GM18858 (cell line): Measurements from ENCODE around the gene PLBD1.

Source experiments
- ATAC-seq: cut with Tn5 transposase; IDR thresholded peaks from one replicate; pipeline ENCODE4 v1.9.1; 2021; ENCODE audit not compliant: unreplicated experiment

The PLBD1 gene

DNA sequence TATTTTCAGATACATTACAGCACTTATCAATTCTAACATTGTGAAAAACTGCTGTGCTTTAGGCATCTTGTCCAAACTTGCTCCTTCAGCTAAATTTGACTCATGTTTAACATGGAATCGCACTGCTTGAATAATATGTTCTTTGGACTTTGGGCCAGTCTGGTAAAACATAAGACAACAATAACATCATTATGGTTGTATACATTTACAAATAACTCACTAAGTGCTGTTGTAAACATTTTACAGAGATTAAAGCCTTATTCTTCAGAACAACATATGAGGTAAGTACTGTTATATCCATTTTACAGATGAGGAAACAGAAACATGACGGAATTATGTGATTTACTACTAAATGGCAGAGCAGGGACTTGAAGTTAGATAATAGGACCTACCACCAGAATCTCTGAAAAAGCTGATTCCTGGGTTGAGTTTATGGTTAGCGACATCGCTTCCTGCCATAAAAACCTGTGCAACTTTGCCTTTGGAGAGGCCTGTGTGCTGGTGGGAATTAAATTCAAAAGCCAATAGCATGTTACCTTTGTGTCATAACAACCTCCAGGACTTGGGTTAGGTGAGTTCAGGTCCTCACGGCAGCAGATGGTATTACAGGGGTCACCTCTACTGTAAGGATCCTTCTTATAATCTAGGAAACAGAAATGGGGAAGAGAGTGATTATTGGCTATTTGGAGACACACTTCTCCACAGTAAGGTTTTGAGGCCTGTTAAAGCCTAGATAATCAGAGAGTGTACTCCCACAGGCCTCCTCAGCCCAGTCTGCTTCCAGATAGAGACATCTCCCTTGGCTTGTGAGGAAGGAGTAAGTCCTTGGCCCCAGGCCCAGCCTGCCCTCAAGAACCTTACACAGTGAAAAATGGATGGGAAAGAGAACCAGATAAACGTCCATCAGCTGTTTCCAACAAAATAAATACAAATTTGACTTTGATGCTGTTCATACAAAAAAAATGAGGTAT is 61.8 kb downstream of the PLBD1 start:
- no peak for ATAC-seq

GRCh38 chr12:14495326-14495725 is 72.4 kb downstream of the PLBD1 start:
- no peak for ATAC-seq

- ATAC-seq: no peak
These were observed 84.8 kb downstream of the PLBD1 start for GRCh38 chr12:14482886-14483285.

GRCh38 chr12:14482361-14482760 is 85.3 kb downstream of the PLBD1 start:
- ATAC-seq: no peak

DNA sequence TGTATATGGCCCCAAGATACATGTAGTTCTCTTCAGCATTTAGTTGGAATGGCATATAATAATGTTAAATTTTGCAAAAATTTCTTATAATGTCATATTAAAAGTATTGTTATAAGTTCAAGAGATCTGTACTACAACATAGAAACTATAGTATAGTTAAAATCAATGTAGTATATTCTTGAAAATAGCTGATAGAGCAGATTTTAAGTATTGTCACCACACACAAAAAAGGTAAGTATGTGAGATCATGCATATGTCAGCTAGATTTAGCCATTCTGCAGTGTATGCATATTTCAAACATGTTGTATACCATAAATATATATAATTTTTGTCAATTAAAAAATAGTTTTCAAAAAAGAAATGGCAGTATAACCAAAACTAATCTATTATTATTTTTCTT is 86.5 kb downstream of the PLBD1 start:
- no peak for ATAC-seq

DNA sequence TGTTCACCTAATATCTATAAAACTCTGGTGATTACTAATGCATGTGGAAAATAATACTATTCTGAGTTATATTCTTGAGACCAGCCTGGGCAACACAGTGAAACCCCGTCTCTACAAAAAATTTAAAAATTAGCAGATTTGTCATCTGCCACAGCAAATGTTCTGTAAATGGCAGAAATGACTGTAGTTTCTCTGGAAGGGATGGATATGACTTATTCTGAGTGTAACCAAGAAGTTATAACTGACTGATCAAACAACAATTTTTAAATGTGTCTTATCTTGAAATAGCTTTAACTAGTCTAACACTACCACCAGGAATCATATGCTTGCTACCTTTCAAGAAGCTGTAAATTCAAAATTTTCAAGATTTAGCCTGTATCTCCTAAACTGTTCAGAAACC is 88.7 kb downstream of the PLBD1 start:
- no peak for ATAC-seq

DNA sequence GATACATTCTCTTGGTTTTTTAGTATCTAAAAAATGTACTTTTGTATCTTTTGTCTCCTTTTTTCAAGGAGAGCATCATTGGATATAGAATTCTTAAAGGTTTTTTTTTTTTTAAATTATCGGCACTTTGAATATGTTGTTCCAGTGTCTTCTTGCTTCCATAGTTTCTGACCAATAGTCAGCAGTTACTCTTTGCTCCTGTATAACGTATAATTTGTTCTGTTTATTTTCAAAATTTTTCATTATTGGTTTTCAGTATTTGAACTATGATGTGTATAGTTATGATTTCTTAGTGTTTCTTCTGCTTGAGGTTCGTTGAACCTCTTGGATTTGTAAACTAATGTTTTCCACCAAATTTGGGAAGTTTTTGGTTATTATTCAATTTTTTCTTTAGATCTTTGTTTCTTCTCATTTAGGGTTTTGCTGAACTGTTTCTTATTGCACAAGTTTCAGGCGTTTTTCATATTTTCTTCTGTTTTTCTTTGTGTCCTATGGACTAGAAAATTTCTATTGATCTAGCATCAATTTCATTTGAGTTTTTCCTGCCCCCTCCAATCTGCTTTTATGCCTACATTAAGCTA is 93.9 kb downstream of the PLBD1 start:
- ATAC-seq: no peak

- no peak for ATAC-seq
These were observed 96.2 kb downstream of the PLBD1 start for GRCh38 chr12:14471497-14471896.

DNA sequence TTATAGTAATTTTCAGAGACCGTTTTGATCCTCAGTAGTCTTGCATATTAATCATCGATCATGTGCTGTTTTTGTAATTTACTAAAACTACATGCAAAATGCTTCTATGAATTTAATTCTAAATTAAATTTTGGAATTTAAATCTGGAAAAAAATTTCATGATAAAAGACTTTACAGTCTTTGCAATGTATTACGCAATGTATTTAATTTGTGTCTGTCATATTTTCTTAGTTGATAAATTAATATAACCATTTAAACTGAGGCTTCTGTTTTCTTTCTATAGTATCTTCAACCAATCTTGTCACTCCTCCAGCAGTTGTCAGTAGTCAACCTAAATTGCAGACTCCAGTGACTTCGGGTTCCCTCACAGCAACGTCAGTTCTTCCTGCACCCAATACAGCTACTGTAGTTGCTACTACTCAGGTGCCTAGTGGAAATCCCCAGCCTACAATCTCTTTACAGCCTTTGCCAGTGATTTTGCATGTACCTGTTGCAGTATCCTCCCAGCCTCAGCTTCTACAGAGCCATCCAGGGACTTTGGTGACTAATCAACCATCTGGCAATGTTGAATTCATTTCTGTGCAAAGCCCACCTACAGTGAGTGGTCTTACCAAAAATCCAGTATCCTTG is 107.4 kb downstream of the PLBD1 start:
- ATAC-seq: no peak

DNA sequence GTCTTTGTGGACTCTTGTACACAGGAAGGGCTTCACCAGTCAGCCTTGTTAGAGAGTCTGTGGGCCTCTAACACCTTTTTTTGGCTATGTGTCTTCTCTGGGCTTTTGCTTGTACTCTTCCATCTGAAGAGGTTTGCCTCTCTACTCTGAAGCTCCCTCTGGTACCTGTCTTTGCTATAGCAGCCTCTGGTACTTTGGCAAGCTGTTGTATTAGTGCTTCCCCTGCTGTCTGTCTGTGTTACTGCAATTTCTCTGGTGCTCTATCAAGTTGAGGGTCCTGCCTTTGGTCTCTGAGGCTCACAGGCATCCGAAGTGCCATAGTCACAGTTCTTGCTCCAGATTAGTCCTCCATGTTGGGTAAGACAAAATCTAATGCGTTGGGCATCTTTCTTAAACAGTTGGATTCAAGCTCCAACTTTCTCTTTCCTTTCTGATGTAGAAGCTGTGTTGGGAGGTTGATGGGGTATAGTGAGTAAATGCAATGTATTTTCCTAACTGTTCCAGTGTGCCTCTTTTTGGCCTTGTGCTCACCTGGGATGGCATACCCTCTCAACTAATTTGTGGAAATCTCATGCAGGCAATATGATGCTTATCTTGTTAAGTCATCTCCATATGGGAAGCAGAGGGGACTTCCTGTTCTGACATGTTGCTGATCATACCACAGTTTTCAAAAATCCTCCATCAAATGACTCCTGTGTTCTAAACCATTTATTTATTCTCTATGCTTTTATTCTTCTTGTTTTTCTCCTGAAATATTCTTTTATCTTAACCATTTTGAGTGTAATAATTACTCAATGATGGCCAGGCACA is 113.4 kb downstream of the PLBD1 start:
- no peak for ATAC-seq
